ENCODE results near the gene ZNF232.
"Not testable (repeated sequence)": the region's sequence is repeated elsewhere in the genome, so short reads cannot be mapped to it uniquely, and the experiment has no call there.

Gene ZNF232

DNA sequence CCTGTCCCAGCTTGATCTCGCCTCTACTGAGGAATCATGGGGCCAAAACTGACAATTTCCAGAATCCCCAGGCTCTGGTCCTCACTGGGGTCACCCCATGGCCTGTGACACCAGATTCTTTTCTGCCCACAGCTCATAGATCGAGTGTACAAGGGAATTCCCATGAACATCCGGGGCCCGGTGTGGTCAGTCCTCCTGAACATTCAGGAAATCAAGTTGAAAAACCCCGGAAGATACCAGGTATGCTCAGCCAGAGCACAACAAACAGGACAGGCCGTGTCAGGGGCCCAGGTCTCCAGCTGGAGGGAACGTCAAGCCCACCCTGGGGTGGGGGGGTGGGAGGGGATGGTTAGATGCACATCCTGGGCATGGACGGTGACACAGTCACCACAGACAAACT, 21.6 kb upstream of the ZNF232 start:
- TF ChIP-seq, protein P1, sequence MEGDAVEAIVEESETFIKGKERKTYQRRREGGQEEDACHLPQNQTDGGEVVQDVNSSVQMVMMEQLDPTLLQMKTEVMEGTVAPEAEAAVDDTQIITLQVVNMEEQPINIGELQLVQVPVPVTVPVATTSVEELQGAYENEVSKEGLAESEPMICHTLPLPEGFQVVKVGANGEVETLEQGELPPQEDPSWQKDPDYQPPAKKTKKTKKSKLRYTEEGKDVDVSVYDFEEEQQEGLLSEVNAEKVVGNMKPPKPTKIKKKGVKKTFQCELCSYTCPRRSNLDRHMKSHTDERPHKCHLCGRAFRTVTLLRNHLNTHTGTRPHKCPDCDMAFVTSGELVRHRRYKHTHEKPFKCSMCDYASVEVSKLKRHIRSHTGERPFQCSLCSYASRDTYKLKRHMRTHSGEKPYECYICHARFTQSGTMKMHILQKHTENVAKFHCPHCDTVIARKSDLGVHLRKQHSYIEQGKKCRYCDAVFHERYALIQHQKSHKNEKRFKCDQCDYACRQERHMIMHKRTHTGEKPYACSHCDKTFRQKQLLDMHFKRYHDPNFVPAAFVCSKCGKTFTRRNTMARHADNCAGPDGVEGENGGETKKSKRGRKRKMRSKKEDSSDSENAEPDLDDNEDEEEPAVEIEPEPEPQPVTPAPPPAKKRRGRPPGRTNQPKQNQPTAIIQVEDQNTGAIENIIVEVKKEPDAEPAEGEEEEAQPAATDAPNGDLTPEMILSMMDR (IDR thresholded peaks at IDR 0.05), result no peak
- no peak for TF ChIP-seq ZFX (IDR thresholded peaks at IDR 0.05; ENCODE audit: borderline replicate concordance)

DNA sequence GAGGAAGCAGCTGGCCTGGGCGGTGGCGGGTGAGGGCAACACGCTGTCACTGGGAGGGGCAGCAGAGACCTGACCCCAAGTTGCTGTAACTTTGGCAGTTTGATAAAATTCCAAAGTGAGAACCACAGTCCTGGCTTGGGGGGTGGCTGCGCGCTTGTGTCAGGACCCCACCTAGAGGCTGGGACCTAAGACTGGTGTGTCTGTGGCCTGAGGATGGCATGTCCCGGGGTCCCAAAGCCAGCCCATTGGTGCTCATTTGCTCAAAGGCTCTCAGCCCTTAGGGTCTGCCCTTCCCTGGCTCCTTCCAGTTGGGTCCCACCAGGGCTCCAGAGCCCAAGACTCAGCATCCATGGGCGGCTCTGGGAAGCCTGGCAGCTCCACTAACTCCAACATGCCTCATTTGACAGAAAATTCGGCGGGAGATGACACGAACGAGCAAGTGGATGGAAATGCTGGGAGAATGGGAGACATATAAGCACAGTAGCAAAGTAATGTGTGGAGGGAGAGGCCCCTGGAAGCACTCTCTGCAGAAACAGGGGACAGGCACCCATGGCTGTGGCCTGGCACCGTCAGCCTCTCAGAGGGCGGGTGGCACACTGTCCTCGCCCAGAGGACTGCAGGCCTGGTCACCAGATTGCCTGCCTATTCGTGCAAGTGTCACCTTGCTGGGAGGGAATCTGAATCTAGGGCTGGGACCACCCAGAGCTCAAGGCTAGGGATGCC, 21.0 kb upstream of the ZNF232 start:
- not testable (repeated sequence) for H3K27ac ChIP-seq

More for the DNA sequence above, 21.6 kb upstream of the ZNF232 start:
- H3K27ac ChIP-seq, result no peak overlapping the region

DNA sequence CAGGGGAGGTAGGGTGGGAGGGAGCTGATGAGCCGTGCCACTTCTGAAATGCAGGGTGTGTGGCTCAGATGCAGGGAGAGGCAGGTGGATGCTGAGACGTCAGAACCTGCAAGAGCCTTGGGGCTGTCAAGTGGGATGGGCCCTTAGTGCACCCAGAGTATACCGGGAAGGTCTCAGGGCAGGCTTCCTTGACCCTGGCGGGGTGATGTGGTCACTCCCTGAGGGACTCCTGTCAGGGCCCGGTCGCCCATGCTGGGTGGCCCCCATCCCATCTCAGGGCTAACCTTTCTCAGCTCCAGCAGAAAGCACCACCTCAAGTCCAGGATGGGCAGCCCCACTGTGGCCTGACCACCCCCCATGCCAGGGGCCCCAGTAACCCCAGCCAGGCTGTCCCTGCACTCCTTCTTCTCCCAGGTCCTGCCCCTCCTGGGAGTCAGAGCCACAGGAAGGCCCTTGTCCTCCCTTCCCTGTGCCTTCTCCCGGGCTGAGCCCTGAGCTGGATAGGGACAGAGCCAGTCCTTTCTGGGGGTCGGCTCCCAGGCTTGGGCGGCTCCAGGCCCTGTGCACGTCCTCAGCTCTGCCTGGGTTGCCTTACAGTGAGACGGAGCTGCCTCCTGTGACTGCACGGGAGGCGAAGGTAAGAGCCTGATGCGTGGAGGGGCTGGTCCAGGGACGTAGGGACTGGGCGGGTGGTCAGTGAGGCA, 20.3 kb upstream of the ZNF232 start:
- not testable (repeated sequence) for H3K27ac ChIP-seq

DNA sequence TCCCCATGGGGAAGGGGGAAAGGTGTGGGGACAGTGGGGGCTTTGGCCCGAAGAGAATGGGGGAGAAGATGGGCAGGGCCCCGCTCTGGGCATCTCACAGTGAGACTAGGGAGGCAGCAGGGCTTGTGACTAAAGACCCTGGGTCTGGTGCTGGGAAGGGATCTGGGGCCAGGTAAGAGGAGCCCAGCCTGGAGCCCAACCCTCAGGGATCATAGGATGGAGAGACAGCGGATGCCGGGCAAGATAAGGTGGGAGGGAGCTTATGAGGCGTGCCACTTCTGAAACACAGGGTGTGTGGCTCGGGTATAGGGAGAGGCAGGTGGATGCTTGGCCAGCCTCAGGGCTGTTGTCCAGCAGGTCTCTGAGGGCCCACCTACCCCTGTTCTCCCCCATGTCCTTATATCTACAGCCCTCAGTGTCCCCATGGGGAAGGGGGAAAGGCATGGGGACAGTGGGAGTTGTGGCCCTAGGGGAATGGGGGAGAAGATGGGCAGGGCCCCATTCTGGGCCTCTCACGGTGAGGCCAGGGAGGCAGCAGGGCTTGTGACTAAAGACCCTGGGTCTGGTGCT, 19.6 kb upstream of the ZNF232 start:
- no peak overlapping the region for H3K27ac ChIP-seq
- TF ChIP-seq, protein P1 (IDR thresholded peaks at IDR 0.05), result no peak
- TF ChIP-seq ZFX (IDR thresholded peaks at IDR 0.05; ENCODE audit: borderline replicate concordance), result no peak

DNA sequence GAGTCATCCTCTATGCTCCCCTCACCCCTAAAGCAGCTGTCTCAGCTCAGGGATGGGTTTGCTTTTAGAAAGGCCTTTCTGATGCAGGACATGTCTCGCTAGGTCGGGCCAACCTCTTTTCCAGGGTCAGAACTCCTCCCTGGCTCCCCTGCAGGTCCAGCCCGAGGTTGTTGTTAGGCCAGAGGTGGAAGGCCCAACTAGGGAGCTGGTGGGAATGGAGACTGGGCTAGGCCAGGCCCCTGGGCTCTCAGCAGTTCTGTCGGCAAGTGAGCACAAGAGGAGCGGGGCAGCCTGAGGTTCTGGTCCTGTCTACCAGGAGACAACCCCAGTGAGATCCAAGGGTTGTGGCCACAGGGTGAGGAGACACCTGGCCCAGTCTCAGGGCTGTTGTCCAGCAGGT, 19.0 kb upstream of the ZNF232 start:
- H3K27ac ChIP-seq, result not testable (repeated sequence)

DNA sequence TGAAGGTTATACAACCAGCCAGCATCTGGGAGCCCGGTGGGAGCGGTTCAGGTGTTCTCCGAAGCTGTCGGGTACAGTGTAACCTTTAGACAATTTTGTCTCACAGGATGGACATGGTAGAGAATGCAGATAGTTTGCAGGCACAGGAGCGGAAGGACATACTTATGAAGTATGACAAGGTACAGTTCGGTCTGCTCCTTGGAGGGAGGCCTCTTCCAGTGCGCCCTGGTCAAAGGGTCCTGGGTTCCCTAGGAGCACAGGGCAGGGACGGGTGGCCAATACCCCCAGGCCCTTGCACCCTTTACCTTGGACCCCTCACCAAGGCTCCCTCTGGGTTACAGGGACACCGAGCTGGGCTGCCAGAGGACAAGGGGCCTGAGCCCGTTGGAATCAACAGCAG, 18.6 kb upstream of the ZNF232 start:
- not testable (repeated sequence) for H3K27ac ChIP-seq

DNA sequence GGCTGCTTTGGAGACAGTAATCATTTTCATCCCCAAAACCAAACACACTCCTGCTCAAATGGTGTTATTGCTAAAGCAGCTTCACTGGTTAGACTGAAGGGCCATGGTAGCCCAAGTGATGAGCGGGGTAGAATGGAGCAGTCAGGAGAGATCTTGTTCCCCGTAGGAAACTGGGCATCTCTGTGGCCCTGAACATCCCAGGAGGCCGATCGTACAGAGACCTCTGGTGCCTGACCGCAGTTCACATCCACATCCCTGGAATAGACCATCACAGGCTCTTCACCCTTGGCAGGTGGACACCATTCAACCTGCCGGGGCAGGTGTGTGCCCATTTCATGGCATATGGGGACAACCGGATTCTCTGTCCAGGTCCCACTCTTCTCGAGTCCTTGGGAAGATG, 18.1 kb upstream of the ZNF232 start:
- not testable (repeated sequence) for H3K27ac ChIP-seq

DNA sequence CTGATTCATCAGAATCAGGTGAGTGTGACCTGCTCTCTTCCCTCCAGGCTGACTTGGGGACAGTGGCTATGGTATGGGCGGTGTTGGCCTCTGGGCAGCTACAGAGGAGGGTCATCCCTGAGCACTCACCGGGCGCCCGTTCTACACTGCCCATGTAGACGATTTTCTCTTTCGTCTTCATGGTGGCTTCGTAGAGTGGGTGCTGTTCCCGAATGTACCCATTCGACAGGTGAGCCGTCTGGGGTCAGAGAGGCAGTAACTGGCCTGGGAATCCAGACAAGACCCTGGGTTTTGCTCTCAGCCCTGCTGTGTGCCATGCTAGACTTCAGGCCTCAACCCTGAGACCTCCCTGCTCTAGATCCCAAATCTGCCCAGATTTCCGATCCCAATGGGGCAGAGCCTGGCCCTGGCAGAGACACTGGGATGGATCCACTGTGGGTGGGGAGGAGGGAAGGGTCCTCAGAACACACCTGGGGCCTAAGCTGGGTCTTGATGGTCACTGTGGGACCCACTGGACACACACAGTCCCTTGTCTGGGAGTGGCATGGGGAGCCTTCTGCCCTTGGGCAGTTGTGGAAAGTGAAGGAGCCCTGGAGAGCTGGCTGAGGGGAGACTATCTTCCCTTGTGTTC, 17.3 kb upstream of the ZNF232 start:
- no peak for TF ChIP-seq ZFX (IDR thresholded peaks at IDR 0.05; ENCODE audit: borderline replicate concordance)
- TF ChIP-seq, protein P1 (IDR thresholded peaks at IDR 0.05), result no peak
- no peak overlapping the region for H3K27ac ChIP-seq

DNA sequence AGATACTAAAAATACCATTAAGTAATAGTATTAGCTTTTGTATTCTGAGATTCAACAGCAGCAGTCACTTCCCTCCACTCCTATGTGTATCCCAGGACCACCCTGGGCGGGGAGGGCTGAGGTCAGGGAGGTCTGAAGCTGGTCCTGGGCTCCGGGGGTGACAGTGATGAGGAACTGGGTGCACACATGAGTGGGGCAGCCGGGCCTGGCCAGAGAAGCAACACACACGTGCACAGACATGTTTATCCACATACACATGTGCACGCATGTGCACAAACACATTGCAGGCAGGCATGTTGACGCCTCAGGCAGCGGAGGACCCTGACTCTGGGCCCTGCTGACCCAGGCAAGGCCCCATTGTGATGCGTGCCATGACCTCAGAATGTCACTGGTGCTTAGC, 16.7 kb upstream of the ZNF232 start:
- not testable (repeated sequence) for H3K27ac ChIP-seq

DNA sequence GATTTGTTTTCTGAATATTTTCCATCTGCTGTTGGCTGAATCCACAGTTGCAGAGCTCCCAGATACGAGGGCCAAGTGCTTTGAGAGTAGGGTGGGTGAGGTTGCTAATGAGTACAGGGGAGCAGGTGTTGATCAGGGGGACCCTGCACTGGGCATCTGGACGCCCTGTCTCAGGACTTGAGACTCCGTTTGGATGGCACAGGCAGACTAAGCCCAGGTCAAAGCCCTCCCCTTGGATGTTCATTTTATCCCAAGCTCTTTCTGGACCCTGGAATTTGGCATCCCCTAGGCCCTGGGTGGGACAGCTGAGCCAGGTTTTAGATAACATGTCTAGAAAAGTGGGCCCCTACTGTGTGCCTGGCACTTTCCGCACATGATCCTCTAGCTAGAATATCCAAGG, 16.2 kb upstream of the ZNF232 start:
- no peak overlapping the region for H3K27ac ChIP-seq
- TF ChIP-seq, protein P1 (IDR thresholded peaks at IDR 0.05), result no peak
- TF ChIP-seq ZFX (IDR thresholded peaks at IDR 0.05; ENCODE audit: borderline replicate concordance), result no peak

Data from 22Rv1 (cell line).